ENCODE data around the gene DENND4C. TPM values are rescaled to one million over a fixed set of nuclear protein-coding genes. Genes with fewer than 3 reads are reported as not detected.

The DENND4C gene
- total RNA-seq: 45.0 and 68.3 TPM in 2 replicates

GRCh38 chr9:19230355-19231125, at the start of gene DENND4C:
TSS of gene DENND4C (plus strand) at chr9:19230693. CDS start at chr9:19276175, 45,482 bp downstream.

GRCh38 chr9:19408693-19409400, 178.4 kb downstream of the DENND4C start, which contains the start of gene ACER2:
TSS of gene ACER2 (plus strand) at chr9:19409009. CDS start at chr9:19409085, 76 bp downstream.

Other genes with a start within 250 kb of the DENND4C start
- gene SAXO1, start 197.5 kb upstream of the DENND4C start, total RNA-seq: not detected in 2 replicates
- 35.4 and 44.1 TPM in 2 replicates for gene RRAGA, start 181.3 kb upstream of the DENND4C start, total RNA-seq
- gene HAUS6, start 127.8 kb upstream of the DENND4C start, total RNA-seq: 15.1 and 16.8 TPM in 2 replicates
- gene PLIN2, start 103.2 kb upstream of the DENND4C start, total RNA-seq: 30.2 and 212 TPM in 2 replicates
- gene RPS6, start 149.5 kb downstream of the DENND4C start, total RNA-seq: 2,463 and 2,691 TPM in 2 replicates
- gene ACER2, start 178.3 kb downstream of the DENND4C start, total RNA-seq: 7.9 and 14.0 TPM in 2 replicates

Measured in endothelial cell of coronary artery (primary cell).